Tongue (tissue), 2 donors: ENCODE measurements around the gene WAS. TPM values are rescaled to one million over a fixed set of nuclear protein-coding genes. Genes with fewer than 3 reads are reported as not detected.
A peak's percentile ranks its signal among the peaks of the same experiment; 100 is the strongest.
"Not testable (repeated sequence)": the region's sequence is repeated elsewhere in the genome, so short reads cannot be mapped to it uniquely, and the experiment has no call there.

Experiments
- DNase-seq: peaks from one replicate; pipeline ENCODE4 v3.0.0-alpha.2; 2015
- total RNA-seq: library from RNA; depleted of rRNA; stranded (reverse); fragments of >200 nt; gene quantifications from one replicate; pipeline ENCODE4 v1.2.3, GENCODE V29; 2014

The WAS gene
- total RNA-seq, result 1.6 TPM

DNA sequence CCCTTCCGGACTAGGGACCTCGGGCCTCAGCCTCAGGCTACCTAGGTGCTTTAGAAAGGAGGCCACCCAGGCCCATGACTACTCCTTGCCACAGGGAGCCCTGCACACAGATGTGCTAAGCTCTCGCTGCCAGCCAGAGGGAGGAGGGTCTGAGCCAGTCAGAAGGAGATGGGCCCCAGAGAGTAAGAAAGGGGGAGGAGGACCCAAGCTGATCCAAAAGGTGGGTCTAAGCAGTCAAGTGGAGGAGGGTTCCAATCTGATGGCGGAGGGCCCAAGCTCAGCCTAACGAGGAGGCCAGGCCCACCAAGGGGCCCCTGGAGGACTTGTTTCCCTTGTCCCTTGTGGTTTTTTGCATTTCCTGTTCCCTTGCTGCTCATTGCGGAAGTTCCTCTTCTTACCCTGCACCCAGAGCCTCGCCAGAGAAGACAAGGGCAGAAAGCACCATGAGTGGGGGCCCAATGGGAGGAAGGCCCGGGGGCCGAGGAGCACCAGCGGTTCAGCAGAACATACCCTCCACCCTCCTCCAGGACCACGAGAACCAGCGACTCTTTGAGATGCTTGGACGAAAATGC is at the start of gene WAS:
WAS (plus strand) TSS at position 389 of the 572 bp plus-strand sequence; CDS start at position 444, 55 bp downstream.
- no peak for DNase-seq

DNA sequence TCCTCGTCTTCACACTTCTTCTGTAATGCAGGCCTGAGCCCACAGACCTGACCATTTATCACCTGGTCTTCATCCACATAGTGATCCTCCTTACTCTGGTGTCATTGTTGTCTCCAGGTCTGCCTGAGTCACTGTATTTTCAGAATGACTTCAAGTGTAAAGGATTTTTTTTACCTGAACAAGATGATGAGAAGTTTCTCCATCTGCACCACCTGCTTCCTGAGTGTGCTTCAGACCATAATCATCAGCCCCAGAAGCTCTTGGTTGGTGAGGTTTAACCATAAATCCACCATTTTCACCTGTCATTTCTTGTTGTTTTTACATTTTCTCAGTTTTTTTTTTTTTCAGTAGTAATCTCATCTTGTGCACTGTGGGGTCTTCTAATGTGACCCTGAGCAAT is 47.3 kb upstream of the WAS start:
- no peak for DNase-seq

DNA sequence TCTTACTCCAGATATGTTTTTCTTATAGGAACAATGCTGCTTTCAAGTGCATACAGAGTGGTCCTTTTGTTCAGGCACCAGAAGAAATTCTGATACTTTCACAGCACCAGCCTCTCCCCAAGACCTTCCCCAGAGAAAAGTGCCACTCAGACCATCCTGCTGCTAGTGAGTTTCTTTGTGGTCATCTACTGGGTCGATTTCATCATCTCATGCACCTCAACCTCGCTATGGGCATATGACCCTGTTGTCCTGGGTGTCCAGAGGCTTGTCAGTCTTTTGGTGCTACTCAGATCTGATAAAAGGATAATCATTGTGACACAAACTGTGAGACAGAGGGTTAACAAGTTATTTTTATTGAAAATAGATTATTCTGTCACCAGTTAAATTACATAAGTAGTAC is 46.8 kb upstream of the WAS start:
- no peak for DNase-seq

DNA sequence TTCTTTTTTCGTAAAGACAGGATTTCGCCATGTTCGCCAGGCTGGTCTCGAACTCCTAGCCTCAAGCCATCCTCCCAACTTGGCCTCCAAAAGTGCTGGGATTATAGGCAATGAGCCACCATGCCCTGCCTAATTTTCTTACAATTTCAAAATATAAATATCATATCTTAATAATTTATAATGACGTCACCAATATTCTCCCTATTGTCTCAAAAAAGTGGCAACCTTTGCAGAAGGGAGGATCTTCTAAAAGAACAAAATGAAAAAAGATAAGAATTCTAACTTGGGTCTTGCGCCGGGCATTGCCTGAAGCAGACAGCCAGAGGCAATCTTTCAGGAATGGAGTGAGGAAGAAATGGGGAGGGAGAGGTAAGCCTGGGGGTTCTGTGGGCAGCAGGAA is 37.9 kb upstream of the WAS start:
- DNase-seq, result no peak

DNA sequence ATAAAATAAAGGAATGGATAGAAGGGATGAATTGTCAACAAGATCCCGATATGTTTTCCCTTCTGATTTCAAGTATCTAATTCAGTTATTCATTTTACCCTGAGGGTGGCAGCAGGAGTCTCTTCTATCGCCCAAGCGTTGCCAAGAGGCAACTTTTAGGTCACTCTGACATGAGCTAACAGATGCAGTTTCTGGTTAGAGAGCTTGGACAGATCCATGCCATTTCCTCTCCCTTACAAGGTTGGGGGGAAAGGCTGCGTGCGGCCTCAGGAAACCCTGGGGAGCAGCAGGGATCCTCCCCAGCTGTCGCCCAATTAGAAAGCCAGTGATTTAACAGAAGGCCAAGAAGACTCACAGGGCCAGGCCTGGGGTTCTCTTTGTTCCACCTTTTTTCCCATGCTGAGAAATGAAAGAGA is 35.3 kb upstream of the WAS start:
- DNase-seq, result peak; percentile 87

DNA sequence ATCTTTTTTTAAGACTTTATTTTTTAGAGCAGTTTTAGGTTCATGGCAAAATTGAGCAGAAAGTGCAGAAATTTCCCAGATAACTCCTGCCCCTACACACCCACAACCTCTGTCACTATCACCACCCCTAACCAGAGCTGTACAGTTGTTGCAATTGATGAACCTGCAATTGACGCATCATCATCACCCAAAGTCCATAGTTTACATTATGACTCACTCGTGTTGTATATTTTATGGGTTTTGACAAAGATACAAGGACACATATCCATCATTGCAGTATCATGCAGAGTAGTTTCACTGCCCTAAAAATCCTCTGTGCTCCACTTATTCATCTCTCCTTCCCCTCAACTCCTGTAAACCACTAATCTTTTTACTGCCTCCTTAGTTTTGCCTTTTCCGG is 34.5 kb upstream of the WAS start:
- no peak for DNase-seq

DNA sequence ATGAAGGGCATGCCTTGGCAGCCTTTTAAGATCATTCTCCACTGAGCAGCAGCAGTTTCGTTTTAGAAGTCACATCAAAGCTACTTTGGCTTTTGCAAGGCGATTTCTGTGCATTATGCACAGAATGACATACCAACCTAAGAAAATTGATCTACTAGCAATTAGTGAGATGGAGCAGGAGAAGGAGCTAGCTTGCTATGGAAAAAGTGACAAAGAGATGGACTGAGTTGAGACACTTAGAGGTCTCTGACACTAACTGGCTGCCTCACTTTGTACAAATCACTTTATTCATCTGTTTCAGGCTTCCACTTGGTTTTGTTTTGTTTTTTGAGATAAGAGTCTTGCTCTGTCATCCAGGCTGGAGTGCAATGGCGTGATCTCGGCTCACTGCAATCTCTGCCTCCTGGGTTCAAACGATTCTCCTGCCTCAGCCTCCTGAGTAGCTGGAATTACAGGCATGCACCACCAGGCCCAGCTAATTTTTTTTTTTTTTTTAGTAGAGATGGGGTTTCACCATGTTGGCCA is 31.5 kb upstream of the WAS start:
- not testable (repeated sequence) for DNase-seq

DNA sequence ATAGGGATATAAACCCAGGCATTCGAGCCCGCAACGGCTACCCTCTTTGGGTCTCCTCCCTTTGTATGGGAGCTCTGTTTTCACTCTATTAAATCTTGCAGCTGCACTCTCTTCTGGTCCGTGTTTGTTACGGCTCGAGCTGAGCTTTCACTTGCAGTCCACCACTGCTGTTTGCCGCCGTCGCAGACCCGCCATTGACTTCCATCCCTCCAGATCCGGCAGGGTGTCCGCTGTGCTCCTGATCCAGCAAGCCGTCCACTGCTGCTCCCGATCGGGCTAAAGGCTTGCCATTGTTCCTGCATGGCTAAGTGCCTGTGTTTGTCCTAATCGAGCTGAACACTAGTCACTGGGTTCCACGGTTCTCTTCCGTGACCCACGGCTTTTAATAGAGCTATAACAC is 28.9 kb upstream of the WAS start:
- not testable (repeated sequence) for DNase-seq

DNA sequence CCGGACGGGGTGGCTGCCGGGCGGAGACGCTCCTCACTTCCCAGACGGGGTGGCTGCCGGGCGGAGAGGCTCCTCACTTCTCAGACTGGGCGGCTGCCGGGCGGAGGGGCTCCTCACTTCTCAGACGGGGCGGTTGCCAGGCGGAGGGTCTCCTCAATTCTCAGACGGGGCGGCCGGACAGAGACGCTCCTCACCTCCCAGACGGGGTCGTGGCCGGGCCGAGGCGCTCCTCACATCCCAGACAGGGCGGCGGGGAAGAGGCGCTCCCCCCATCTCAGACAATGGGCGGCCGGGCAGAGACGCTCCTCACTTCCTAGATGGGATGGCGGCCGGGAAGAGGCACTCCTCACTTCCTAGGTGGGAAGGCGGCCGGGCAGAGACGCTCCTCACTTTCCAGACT is 23.9 kb upstream of the WAS start:
- not testable (repeated sequence) for DNase-seq

DNA sequence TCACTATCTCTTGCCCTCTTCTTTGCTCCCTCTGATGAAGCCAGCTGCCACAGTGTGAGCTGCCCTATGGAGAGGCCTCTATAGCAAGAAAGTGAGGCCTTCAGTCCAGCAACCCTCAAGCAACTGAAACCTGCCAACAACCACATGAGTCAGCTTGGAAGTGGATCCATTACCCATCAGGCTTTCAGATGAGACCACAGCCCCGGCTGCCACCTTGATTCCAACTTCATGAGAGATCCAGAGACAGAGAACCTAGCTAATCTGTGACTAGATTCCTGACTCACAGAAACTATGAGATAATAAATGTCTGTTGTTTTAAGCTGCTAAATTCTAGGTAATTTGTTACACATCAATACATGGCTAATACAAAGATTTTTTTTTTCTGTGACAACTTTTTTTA is 20.4 kb upstream of the WAS start:
- DNase-seq, result no peak

DNA sequence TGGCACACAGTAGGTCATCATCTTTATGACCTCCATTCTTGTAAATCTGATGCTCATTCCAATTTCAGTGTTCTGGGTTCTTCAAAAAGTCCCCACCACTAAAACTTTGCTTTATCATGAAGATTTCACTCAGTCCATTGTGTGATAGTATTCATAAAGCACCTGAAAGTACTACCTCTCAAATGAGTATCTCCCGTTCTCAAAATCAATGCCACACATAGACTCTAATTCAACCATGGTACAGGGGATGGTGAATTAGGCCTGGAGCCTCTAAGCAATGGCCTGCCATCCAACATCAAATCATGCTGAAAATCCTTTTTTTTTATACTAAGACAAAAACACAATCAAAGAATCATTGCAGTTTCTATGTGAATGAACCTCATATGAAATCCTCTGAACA is 19.4 kb upstream of the WAS start:
- DNase-seq, result no peak

DNA sequence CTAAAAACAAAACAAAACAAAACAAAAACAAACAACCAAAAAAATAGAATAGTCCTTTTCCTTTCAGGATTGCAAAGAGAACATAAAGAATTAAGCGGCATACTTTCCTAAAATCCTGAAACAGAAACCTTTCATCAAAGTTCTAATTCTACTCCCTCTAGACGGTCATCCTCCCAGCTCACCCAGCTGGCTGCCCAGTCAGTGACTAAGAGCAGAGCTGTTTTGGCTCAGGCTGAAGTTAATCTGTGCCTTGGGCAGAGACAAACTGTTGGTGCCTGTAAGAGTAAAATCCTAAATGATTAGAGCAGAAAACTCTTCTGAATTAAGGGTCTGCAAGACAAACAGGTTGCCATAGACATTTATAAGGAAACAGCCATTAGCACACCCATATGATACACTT is 17.6 kb upstream of the WAS start:
- no peak for DNase-seq

DNA sequence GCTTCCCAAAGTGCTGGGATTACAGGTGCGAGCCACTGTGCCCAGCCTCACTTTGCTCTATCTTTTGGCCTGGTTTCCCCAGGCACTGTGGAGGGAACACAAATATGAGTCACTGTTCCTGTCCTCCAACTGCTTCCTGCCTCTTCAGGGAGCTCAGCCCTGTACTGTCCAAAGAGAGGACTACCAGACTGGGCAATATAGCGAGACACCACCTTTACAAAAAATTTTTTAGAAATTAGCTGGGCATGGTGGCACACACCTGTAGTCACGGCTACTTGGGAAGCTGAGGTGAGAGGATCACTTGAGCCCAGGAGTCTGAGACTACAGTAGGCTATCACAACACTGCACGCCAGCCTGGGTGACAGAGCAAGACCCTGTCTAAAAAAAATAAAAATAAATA is 16.9 kb upstream of the WAS start:
- DNase-seq, result no peak

DNA sequence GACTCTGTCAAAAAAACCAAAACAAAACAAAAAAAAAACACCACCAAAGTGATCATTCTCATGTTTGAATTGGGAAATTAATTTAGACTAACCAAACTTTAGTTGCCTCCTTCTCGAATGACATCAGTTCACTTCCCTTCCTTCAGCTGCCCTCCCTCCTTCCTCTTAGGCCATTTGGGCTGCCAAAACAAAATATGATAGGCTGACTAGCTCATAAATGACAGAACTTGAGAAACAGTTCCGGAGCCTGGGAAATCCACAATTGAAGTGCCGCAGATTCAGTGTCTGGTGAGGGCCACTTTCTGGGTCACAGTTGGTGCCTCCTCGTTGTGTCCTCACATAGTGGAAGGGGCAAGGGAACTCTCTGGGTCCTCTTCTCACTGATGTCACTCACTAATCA is 16.1 kb upstream of the WAS start:
- no peak for DNase-seq

DNA sequence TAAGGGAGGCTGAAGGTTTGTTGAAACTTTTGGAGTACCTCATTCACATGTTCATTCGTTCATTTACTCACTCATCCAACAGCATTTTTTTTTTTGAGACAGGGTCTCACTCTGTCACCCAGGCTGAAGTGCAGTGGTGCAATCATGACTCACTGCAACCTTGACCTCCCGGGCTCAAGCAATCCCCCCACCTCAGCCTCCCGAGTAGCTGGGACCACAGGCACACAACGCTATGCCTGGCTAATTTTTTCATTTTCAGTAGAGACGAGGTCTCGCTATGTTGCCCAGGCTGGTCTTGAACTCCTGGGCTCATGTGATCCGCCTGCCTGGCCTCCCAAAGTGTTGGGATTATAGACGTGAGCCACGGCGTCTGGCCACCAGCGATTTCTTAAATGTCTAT is 15.4 kb upstream of the WAS start:
- DNase-seq, result not testable (repeated sequence)

DNA sequence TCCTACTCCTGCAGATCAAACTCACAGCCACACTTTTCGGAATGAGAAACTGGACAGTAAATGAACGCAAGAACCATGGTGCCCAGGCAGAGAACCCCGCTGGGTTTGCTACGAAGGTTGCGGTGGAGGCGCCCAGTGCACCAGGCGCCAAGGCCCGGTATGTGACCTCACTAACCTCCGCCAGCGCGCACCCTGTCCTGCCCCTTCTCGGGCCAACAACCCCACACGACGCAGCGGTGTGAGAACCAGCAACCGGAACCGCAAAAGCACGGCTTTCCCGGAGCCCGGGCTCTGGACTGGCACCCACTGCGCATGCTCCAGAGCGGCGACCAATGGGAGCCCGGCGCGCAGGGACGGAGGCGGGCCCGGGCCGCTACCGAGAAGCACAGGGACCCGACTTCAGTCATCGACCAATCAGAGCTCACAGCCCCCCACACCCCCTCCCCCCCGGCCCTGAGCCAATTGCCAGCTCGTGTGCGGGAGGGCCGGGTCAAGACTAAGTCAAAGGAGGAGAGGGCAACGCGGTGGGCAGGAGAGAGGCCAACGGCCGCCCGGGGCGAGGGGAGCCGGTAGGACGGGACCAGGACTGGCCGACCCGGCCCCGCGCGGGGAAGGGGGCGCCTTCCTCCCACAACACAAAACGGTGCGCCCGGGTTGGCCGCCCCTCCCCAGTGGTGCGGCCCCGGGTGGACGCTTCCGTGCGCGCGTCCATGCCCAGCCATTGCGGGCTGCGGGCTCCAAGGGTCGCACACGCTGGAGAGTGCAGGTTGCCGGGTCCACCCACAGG is 7.3 kb upstream of the WAS start:
- DNase-seq, result peak; percentile 94

DNA sequence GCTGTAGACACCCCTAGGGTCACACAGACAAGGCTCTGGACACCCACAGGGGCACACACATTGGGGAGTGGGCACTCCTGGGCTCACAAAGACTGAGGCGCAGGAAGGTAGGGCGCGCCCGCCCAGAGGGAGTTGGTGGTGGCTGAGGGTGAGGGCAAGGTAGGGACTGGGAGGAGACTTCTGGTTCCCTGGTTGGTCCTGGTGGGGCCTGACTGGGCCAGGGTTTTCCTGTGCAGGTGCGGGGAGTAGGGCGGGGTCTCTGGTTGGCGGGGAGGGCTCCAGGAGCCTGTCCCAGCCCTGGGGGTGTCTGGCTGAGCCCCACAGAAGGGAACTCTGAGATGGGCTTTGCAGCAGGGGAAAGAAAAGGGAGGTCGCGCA is 6.7 kb upstream of the WAS start:
- no peak for DNase-seq

DNA sequence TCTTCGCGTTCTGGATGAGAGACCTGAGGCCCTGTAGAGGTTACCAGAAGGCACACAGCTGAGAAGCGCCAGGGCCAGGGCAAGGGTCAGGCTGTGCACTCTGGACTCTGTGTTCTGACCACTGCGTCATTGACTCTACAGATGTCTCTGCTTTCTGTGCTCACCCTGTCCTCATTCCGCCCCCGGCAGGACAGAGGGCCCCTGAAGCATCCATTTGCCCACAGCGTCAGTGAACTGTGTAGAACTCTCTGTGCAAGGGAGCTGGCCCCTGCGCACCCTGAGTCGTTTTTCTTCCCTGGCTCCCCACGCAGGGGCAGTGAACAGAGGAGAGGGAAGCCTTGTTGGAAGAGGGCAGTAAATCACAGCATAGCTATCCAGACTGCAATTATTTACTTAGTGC is 6.1 kb upstream of the WAS start:
- DNase-seq, result no peak

DNA sequence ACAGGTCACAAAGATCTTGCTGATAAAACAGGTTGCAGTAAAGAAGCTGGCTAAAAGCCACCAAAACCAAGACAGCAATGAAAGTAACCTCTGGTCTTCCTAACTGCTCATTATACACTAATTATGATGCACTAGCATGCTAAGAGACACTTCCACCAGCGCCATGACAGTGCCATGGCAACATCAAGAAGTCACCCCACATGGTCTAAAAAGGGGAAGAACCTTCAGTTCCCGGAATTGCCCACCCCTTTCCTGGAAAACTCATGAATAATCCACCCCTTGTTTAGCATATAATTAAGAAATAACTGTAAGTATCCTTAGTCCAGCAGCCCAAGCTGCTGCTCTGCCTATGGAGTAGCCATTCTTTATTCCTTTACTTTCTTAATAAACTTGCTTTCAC is 3.1 kb upstream of the WAS start:
- not testable (repeated sequence) for DNase-seq

DNA sequence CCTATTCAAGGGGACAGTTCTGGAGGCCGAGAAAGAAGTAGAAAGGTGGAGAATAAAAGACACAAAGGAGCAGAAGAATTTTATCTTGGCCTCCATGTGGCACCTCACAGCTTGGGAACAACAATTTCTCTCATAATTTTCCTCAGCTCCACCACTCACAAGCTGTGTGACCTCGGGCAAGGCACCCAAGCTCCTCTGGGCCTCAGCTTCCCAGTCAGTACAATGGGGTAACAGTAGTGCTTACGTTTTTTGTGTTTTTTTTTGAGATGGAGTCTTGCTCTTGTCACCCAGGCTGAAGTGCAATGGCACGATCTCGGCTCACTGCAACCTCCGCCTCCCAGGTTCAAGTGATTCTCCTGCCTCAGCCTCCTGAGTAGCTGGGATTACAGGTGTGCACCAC is 2.7 kb upstream of the WAS start:
- DNase-seq, result not testable (repeated sequence)

DNA sequence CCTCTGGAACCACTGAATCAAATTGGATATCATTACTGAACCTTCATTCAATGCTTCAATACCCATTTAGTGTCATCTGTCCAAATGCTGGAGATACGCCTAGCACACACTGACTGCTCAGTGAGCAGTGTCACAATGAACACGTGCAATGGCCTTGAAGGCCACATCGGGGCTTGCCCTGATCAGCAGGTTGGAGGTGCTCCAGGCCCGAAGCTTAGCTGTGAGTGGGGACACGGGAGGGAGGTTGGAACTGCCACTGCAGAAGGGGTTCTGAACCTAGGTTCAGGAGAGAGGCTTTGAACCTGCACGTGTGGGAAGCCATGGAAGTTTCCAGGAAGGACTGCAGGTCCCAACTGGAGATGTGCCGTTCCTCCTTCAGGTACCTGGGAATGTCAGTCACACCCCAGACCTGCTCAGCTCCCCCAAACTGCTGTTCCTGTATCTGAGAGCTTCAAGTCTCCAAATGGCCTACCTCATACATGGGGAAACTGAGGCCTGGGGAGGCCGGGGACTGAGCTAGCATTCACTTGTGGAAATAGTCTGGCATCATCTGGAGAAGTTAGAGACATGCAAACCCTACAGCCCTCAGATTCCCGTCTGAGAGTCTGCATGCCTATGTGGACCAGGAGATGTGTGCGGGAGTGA is 1.9 kb upstream of the WAS start:
- DNase-seq, result no peak

DNA sequence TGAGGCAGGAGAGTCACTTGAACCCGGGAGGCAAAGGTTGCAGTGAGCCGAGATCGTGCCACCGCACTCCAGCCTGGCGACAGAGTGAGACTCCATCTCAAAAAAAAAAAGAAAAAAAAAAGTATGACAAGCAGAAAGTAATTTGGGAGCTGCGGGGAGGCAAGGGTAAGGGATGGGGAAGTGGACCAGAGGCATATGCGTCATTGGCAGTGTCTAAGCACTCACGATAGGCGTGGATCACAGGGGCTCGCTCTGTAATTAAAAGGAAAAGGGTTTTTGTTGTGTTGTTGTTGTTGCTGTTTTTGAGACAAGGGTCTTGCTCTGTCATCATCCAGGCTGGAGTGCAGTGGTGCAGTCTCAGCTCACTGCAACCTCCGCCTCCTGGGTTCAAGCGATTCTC is 804 bp upstream of the WAS start:
- DNase-seq, result not testable (repeated sequence)

DNA sequence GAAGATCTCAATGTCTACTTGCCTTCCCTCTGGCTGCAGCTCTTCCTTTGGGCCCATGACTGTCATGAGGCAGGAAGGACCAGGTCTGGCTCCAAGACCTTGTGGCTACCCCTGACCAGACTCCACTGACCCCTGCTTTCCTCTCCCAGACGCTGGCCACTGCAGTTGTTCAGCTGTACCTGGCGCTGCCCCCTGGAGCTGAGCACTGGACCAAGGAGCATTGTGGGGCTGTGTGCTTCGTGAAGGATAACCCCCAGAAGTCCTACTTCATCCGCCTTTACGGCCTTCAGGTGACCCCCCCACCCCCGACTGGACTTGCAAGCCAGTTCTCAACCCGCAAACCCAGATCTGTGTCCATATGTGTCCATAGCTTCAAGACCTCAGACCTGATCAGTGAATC is 535 bp downstream of the WAS start:
- DNase-seq, result no peak

DNA sequence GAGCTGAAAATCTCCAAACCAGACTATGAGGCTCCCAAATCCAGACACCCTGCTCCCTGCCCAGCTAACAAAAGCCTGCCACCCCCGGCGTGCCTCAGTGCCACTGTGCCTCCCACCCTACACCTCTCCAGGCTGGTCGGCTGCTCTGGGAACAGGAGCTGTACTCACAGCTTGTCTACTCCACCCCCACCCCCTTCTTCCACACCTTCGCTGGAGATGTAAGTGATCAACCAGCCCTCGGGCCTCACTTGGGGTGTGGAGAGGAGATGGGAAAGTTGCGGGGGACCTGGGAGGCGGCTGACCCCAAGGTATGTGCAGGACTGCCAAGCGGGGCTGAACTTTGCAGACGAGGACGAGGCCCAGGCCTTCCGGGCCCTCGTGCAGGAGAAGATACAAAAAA is 1.8 kb downstream of the WAS start:
- DNase-seq, result no peak
